Bronchial epithelial cell (primary cell): ENCODE measurements around the gene BCAS4. TPM values are rescaled to one million over a fixed set of nuclear protein-coding genes. Genes with fewer than 3 reads are reported as not detected.

Source experiments
- DNase-seq: peaks from one replicate; pipeline ENCODE4 v3.0.0-alpha.2; 2010; ENCODE audit warnings: low read depth
- FAIRE-seq: peaks from 2 replicates; lab custom pipeline; 2011; peaks lifted over from hg19 to GRCh38; lab: Jason Lieb, UNC
- H3K27me3 ChIP-seq: 2 replicates; pipeline ENCODE4 v1.5.1; 2011; ENCODE audit warnings: low read length; ENCODE audit not compliant: control insufficient read depth, insufficient read depth
- H3K36me3 ChIP-seq: 2 replicates; pipeline ENCODE4 v1.5.1; 2011; ENCODE audit warnings: low read length; ENCODE audit not compliant: control insufficient read depth, insufficient read depth
- H3K4me3 ChIP-seq: 2 replicates; pipeline ENCODE4 v1.5.1; 2011; ENCODE audit warnings: mild to moderate bottlenecking, low read depth, low read length, control low read depth
- total RNA-seq: library from RNA; depleted of rRNA; stranded (reverse); fragments of >200 nt; gene quantifications from 2 replicates; pipeline ENCODE4 v1.2.1, GENCODE V29; 2014
- TF ChIP-seq, protein P1 (sequence below): IDR thresholded peaks from 2 replicates; pipeline ENCODE4 v1.5.1; 2011; ENCODE audit warnings: mild to moderate bottlenecking, moderate library complexity, low read length, control low read depth, inconsistent platforms; ENCODE audit not compliant: insufficient read depth, severe bottlenecking

Gene BCAS4
- total RNA-seq, 1 donor from 2014 or later, result 5.5 TPM

DNA sequence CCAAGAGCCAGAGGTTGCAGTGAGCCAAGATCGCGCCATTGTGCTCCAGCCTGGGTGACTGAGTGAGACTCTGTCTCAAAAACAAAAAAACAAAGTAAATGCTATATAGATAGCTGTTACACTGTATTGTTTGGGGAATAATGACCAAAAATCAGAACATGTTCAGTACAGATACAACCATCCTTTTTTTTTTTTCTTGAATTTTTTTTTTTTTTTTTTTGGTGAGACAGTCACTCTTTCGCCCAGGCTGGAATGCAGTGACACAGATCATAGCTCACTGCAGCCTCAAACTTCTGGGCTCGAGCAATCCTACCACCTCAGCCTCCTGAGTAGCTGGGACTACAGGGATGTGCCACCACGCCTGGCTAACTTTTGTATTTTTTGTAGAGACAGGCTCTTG, 63.7 kb downstream of the BCAS4 start:
- Histone ChIP-seq H3K36me3 (no peaks in the 10 kb centered on the region), H3K4me3 (no peak overlapping the region), H3K27me3 (no peaks in the 10 kb centered on the region)
- no peak for FAIRE-seq
- TF ChIP-seq, protein P1, sequence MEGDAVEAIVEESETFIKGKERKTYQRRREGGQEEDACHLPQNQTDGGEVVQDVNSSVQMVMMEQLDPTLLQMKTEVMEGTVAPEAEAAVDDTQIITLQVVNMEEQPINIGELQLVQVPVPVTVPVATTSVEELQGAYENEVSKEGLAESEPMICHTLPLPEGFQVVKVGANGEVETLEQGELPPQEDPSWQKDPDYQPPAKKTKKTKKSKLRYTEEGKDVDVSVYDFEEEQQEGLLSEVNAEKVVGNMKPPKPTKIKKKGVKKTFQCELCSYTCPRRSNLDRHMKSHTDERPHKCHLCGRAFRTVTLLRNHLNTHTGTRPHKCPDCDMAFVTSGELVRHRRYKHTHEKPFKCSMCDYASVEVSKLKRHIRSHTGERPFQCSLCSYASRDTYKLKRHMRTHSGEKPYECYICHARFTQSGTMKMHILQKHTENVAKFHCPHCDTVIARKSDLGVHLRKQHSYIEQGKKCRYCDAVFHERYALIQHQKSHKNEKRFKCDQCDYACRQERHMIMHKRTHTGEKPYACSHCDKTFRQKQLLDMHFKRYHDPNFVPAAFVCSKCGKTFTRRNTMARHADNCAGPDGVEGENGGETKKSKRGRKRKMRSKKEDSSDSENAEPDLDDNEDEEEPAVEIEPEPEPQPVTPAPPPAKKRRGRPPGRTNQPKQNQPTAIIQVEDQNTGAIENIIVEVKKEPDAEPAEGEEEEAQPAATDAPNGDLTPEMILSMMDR, result no peak
- no peak for DNase-seq

DNA sequence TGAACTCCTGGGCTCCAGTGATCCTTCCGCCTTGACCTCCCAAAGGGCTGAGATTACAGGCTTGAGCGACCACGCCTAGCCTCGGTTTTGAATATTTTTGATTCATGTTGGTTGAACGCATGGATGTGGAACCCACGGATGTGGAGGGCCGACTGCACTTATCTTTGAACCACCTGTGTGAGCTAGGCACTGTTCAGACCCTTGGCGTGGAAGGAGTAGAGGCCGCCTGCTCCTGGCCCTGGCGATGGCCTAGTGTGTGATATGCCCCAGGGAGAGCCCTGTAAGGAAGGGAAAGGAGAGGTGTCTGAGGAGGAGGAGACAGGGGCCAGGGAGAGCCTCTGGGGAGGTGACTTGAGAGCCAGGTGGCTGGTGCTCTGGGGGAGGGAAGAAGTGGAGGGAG, 64.3 kb downstream of the BCAS4 start:
- H3K36me3 ChIP-seq, result no peaks in the 10 kb centered on the region
- FAIRE-seq, result no peak

DNA sequence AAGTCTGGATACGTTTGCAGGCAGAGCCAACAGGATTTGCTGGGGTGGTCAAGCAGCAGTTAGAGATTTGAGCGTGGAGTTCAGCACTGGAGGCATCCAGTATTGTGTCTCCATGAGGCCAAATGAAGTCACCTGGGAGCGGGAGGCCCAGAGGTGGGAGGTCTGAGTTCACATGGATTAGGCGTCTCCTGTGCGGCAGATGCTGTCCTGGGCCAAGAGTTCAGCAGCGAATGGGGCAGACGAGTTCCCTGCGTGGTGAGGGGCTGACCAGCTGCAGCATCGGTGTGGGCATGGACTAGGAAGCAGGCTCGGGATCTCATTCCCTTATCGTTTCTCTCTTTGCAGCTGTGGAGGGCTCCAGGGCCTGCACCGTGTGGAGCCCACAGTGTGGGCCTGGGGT, 66.2 kb downstream of the BCAS4 start:
- Histone ChIP-seq H3K4me3 (no peak overlapping the region), H3K27me3 (no peaks in the 10 kb centered on the region), H3K36me3 (no peaks in the 10 kb centered on the region)
- TF ChIP-seq, protein P1, result no peak
- DNase-seq (no peak), FAIRE-seq (no peak)

More for the DNA sequence above, 64.3 kb downstream of the BCAS4 start:
- no peaks in the 10 kb centered on the region for H3K27me3 ChIP-seq
- H3K4me3 ChIP-seq, result no peak overlapping the region
- no peak for DNase-seq
- TF ChIP-seq, protein P1, result no peak

DNA sequence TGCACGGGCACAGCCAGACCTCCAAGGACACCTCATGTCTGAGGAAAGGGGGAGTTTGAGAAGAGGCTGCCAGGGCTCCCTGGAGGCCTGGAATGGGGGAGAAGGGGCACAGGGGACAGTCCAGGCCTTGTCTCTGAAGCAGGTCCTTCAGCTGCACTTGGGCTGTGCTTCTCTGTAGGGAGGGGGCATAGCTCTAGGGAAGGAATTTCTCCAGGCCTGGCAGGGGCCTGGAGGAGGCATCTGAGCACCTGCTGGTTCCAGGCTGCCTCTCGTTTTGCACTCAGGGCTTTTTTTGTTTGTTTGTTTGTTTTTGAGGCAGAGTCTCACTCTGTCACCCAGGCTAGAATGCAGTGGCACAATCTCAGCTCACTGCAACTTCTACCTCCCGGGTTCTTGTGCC, 67.7 kb downstream of the BCAS4 start:
- FAIRE-seq (no peak), DNase-seq (no peak)
- Histone ChIP-seq H3K36me3 (no peaks in the 10 kb centered on the region), H3K27me3 (no peaks in the 10 kb centered on the region), H3K4me3 (no peak overlapping the region)
- TF ChIP-seq, protein P1, result no peak

DNA sequence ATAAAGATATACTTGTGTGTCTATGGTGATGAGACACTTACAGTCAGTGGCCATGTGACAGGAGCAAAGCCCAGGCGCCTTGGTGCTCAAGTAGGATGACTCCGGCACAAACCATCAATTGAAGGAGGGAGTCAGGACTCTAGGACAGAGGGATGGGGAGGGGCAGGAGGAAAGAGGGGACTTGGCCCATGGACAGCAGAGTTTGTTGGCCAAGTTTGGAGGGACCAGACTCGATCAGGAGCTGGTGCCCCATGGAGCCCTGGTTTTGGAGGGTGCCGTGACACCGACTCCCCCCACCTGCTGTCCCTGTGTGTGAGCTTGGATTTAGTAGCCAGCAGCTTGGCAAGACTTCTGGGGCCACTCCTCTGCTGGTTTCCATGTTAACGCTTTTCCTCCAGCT, 70.3 kb downstream of the BCAS4 start:
- Histone ChIP-seq H3K27me3 (no peaks in the 10 kb centered on the region), H3K36me3 (no peaks in the 10 kb centered on the region), H3K4me3 (no peak overlapping the region)
- FAIRE-seq (no peak), DNase-seq (no peak)
- TF ChIP-seq, protein P1, result no peak

DNA sequence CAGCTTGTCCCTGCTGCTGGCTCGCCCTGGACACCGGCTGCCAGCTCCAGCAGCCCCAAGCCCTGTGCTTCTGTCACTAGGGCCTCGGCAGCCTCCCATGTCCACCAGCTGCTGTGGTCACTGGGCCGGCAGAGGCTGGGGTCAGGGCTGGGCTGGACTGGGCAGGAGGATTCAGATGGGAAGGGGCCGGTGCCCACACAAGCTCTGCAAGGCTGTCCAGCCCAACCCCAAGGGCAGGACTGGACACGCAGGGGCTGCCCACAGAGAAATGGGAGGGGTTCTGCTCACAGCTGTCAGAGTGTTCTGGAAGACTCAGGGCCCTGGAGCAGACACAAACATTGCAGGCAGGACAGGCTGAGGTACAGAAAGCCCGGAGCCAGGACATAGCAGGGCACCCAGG, 70.7 kb downstream of the BCAS4 start:
- peak; percentile 51 for DNase-seq
- no peaks in the 10 kb centered on the region for H3K36me3 ChIP-seq

More for the DNA sequence above, 70.7 kb downstream of the BCAS4 start:
- Histone ChIP-seq H3K27me3 (no peaks in the 10 kb centered on the region), H3K4me3 (no peak overlapping the region)
- FAIRE-seq, result no peak
- TF ChIP-seq, protein P1, result no peak
